CD4-positive, alpha-beta T cell (primary cell): ENCODE data around the gene ARFGEF3. TPM values are rescaled to one million over a fixed set of nuclear protein-coding genes. Genes with fewer than 3 reads are reported as not detected.
A peak's percentile ranks its signal among the peaks of the same experiment; 100 is the strongest.

Experiments used
- ATAC-seq: fragments of 200-7000 bp; cut with Tn5 transposase; one replicate; pipeline ENCODE4 v1.10.0; 2022; ENCODE audit warnings: mild to moderate bottlenecking; ENCODE audit not compliant: poor library complexity
- CTCF ChIA-PET: fragments of 350-600 bp; sonication (Branson Sonifier 250); formaldehyde crosslinking; loops from one replicate; lab custom pipeline; 2021; ENCODE audit warnings: antibody characterized with exemption, inconsistent platforms; lab: Charles Lee
- POLR2A ChIA-PET: fragments of 350-600 bp; sonication (Branson Sonifier 250); formaldehyde crosslinking; loops from one replicate; lab custom pipeline; 2021; ENCODE audit warnings: antibody characterized with exemption, inconsistent platforms; lab: Charles Lee
- DNase-seq, 14 experiments: peaks; one replicate each; pipeline ENCODE4 v3.0.0-alpha.2; 2013 to 2020; ENCODE audit warnings: mixed read lengths in 2 of 14
- H3K27ac ChIP-seq, 2 donors: one replicate each; pipeline versions ENCODE4 v1.5.1 to v1.7.0; 2013; ENCODE audit warnings: low read length in 2 of 2, low read depth in 1 of 2, mild to moderate bottlenecking in 1 of 2
- H3K27me3 ChIP-seq, 2 experiments: 1 replicate in 1 of 2; 2 replicates in 1 of 2; pipeline versions ENCODE4 v1.6.1 to v1.7.0; 2013; ENCODE audit warnings: low read length in 2 of 2, control low read depth in 1 of 2, mild to moderate bottlenecking in 1 of 2, moderate library complexity in 1 of 2; ENCODE audit not compliant: insufficient read depth in 2 of 2, control insufficient read depth in 1 of 2
- H3K36me3 ChIP-seq: one replicate; pipeline ENCODE4 v1.6.1; 2013; ENCODE audit warnings: low read length, control low read depth; ENCODE audit not compliant: insufficient read depth
- H3K4me1 ChIP-seq: one replicate; pipeline ENCODE4 v1.6.1; 2013; ENCODE audit warnings: low read length, control low read depth; ENCODE audit not compliant: insufficient read depth
- H3K4me3 ChIP-seq: one replicate; pipeline ENCODE4 v1.5.1; 2013; ENCODE audit warnings: mild to moderate bottlenecking, low read length, moderate library complexity
- H3K9me3 ChIP-seq, 2 experiments: 1 replicate in 1 of 2; 2 replicates in 1 of 2; pipeline versions ENCODE4 v1.6.1 to v1.7.0; 2013; ENCODE audit warnings: low read length in 2 of 2, mild to moderate bottlenecking in 2 of 2, control low read depth in 1 of 2, moderate library complexity in 1 of 2; ENCODE audit not compliant: control insufficient read depth in 1 of 2, insufficient read depth in 1 of 2
- H3K27ac Mint-ChIP-seq: one replicate; pipeline ENCODE4 v1.8.0; 2020; ENCODE audit warnings: mixed read lengths
- H3K27me3 Mint-ChIP-seq: one replicate; pipeline ENCODE4 v1.8.0; 2021; ENCODE audit warnings: mixed read lengths
- H3K36me3 Mint-ChIP-seq: one replicate; pipeline ENCODE4 v1.8.0; 2021; ENCODE audit warnings: low read depth, mixed read lengths
- H3K4me1 Mint-ChIP-seq: one replicate; pipeline ENCODE4 v1.8.0; 2021; ENCODE audit warnings: low read depth, mixed read lengths
- H3K4me3 Mint-ChIP-seq: one replicate; pipeline ENCODE4 v1.8.0; 2020; ENCODE audit warnings: mild to moderate bottlenecking, mixed read lengths
- H3K9me3 Mint-ChIP-seq: one replicate; pipeline ENCODE4 v1.8.0; 2020; ENCODE audit warnings: mixed read lengths
- CTCF ChIP-seq: fragments of 200-600 bp; IDR thresholded peaks from one replicate; pipeline ENCODE4 v1.8.0; 2022; ENCODE audit warnings: antibody characterized with exemption, mild to moderate bottlenecking
- intact Hi-C, 2 experiments: fragments of 100-400 bp; cut with DNase I in 1 of 2; cut with micrococcal nuclease in 1 of 2; formaldehyde crosslinking; loops; one replicate each; pipeline versions ENCODE4 v1.15.1 to v1.9.0; 2023 to 2025; cut with DNase I, micrococcal nuclease
- total RNA-seq, 174 experiments: library from RNA in 2 of 174; stranded (reverse) in 2 of 174; gene quantifications; one replicate each; pipeline ENCODE4 v1.2.3 and lab custom pipeline; 2021 to 2026

The ARFGEF3 gene
- total RNA-seq, 2 experiments from 2014 or later = not detected

- H3K27ac Mint-ChIP-seq = no peak overlapping the region
- Histone ChIP-seq H3K4me3 (no peak overlapping the region), H3K27ac (no peak overlapping the region), H3K36me3 (no peaks in the 10 kb centered on the region), H3K4me1 (no peaks in the 10 kb centered on the region), H3K27me3 (no peaks in the 10 kb centered on the region), H3K9me3 (no peaks in the 10 kb centered on the region)
- no peak overlapping the region for H3K4me3 Mint-ChIP-seq
- H3K27me3 Mint-ChIP-seq = peaks cover 12% of the 10 kb centered on the region
- H3K4me1 Mint-ChIP-seq = no peaks in the 10 kb centered on the region
- no peaks in the 10 kb centered on the region for H3K9me3 Mint-ChIP-seq
- CTCF ChIA-PET = no interaction called here
- no peaks in the 10 kb centered on the region for H3K36me3 Mint-ChIP-seq
- POLR2A ChIA-PET = no interaction called here
- no peak for ATAC-seq
- intact Hi-C loops = loop anchor here in 1 of 2 experiments (5.0 to 10.0 kb wide), 2 partner anchors 225 to 287 kb away; no protein-coding TSS in a partner anchor
- DNase-seq = peak in 3 of 14 experiments; percentile 14 to 32 (median 18)
- TF ChIP-seq CTCF = no peak
Measured at GRCh38 chr6:138289739-138290138, 128.0 kb downstream of the ARFGEF3 start.

- CTCF ChIA-PET = no interaction called here
- Mint-ChIP-seq H3K36me3 (no peaks in the 10 kb centered on the region), H3K4me1 (no peaks in the 10 kb centered on the region), H3K9me3 (no peaks in the 10 kb centered on the region), H3K4me3 (no peak overlapping the region), H3K27ac (no peak overlapping the region), H3K27me3 (peaks cover 12% of the 10 kb centered on the region)
- no peak for DNase-seq
- POLR2A ChIA-PET = no interaction called here
- Histone ChIP-seq H3K36me3 (no peaks in the 10 kb centered on the region), H3K27me3 (no peaks in the 10 kb centered on the region), H3K27ac (no peak overlapping the region), H3K4me1 (no peaks in the 10 kb centered on the region), H3K9me3 (no peaks in the 10 kb centered on the region), H3K4me3 (no peak overlapping the region)
- ATAC-seq = no peak
- no peak for TF ChIP-seq CTCF
- intact Hi-C loops = no loop called here
Measured at GRCh38 chr6:138290423-138290962, 128.8 kb downstream of the ARFGEF3 start.

- no peaks in the 10 kb centered on the region for H3K9me3 Mint-ChIP-seq
- ATAC-seq (no peak), DNase-seq (no peak)
- Histone ChIP-seq H3K9me3 (no peaks in the 10 kb centered on the region), H3K36me3 (no peaks in the 10 kb centered on the region), H3K4me3 (no peak overlapping the region), H3K27me3 (no peaks in the 10 kb centered on the region), H3K27ac (no peak overlapping the region), H3K4me1 (no peaks in the 10 kb centered on the region)
- no peak for TF ChIP-seq CTCF
- peaks cover 16% of the 10 kb centered on the region for H3K27me3 Mint-ChIP-seq
- CTCF ChIA-PET = no interaction called here
- H3K4me3 Mint-ChIP-seq = no peak overlapping the region
- no peak overlapping the region for H3K27ac Mint-ChIP-seq
- no peaks in the 10 kb centered on the region for H3K36me3 Mint-ChIP-seq
- intact Hi-C loops = no loop called here
- no peaks in the 10 kb centered on the region for H3K4me1 Mint-ChIP-seq
- POLR2A ChIA-PET = no interaction called here
Measured at GRCh38 chr6:138291036-138291848, 129.5 kb downstream of the ARFGEF3 start.
